GM12801 (cell line): ENCODE results near the gene ABLIM1.

Experiments used
- CTCF ChIP-seq: IDR thresholded peaks from one replicate; pipeline ENCODE4 v1.5.1; 2011; ENCODE audit warnings: control low read depth; ENCODE audit not compliant: insufficient read length; ENCODE audit errors: extremely low read depth

Gene ABLIM1

GRCh38 chr10:114501650-114502049 lies 156.4 kb downstream of the ABLIM1 start:
- no peak for TF ChIP-seq CTCF

- TF ChIP-seq CTCF, result no peak
Observed at GRCh38 chr10:114500643-114501042, 157.4 kb downstream of the ABLIM1 start.

- TF ChIP-seq CTCF, result no peak
Observed at GRCh38 chr10:114499630-114500190, 158.4 kb downstream of the ABLIM1 start.

GRCh38 chr10:114499116-114499515 lies 159.0 kb downstream of the ABLIM1 start:
- no peak for TF ChIP-seq CTCF

- no peak for TF ChIP-seq CTCF
Observed at GRCh38 chr10:114498413-114499111, 159.5 kb downstream of the ABLIM1 start.

- no peak for TF ChIP-seq CTCF
Observed at GRCh38 chr10:114495303-114495702, 162.8 kb downstream of the ABLIM1 start.

GRCh38 chr10:114492351-114493037 lies 165.6 kb downstream of the ABLIM1 start:
- TF ChIP-seq CTCF, result no peak
